ENCODE results near the gene RCN1. TPM values are rescaled to one million over a fixed set of nuclear protein-coding genes. Genes with fewer than 3 reads are reported as not detected.

The RCN1 gene
- total and polyA plus RNA-seq, 2 of the 8 experiments (the other 6 are each of a cell fraction or from before 2014, with no cell fraction given) = 45.1 to 123 TPM

- no peak overlapping the region for H3K18ac ChIP-seq (ENCODE audit: extremely low read depth, low read length)
- H2AFZ ChIP-seq (ENCODE audit: low read length) = no peak overlapping the region
- H3K4me2 ChIP-seq (ENCODE audit: insufficient read depth in 1 of 2, low read depth in 2 of 2, low read length in 2 of 2) = no peak overlapping the region
- no peak overlapping the region for H2BK20ac ChIP-seq (ENCODE audit: low read length)
- no peaks in the 10 kb centered on the region for H3K23me2 ChIP-seq (ENCODE audit: low read depth, low read length)
- H3K4me3 ChIP-seq (ENCODE audit: extremely low read depth in 1 of 4, insufficient read depth in 2 of 4, low read depth in 3 of 4, low read length in 4 of 4) = no peak overlapping the region
- no peaks in the 10 kb centered on the region for H3K79me2 ChIP-seq (ENCODE audit: control insufficient read depth in 1 of 2, insufficient read depth in 2 of 2, low read length in 2 of 2)
- no peaks in the 10 kb centered on the region for H4K20me1 ChIP-seq (replicated peaks in 1 of 2; ENCODE audit: control insufficient read depth in 1 of 2, insufficient read depth in 2 of 2, low read length in 2 of 2)
- H3K4me1 ChIP-seq (replicated peaks in 1 of 4; ENCODE audit: control insufficient read depth in 3 of 4, insufficient read depth in 4 of 4, low read length in 3 of 4) = peaks cover 4 to 13% (median 9%) of the 10 kb centered on the region in 4 experiments; a peak in 6 of 7 replicates
- no peak overlapping the region for H3K56ac ChIP-seq (replicated peaks; ENCODE audit: insufficient read length, low read depth, low read length)
- no peaks in the 10 kb centered on the region for H3K27me3 ChIP-seq (replicated peaks in 1 of 4; ENCODE audit: control insufficient read depth in 3 of 4, extremely low read depth in 1 of 4, insufficient read depth in 3 of 4, low read length in 3 of 4)
- no peak overlapping the region for H4K5ac ChIP-seq (ENCODE audit: insufficient read length, low read depth, low read length)
- no peak overlapping the region for H2BK15ac ChIP-seq (ENCODE audit: low read length)
- H4K8ac ChIP-seq (ENCODE audit: extremely low read depth, insufficient read depth, low read length) = no peak overlapping the region
- no peaks in the 10 kb centered on the region for H3K79me1 ChIP-seq (ENCODE audit: low read depth, low read length)
- H2BK120ac ChIP-seq (replicated peaks; ENCODE audit: low read depth, low read length) = no peak overlapping the region
- H3K4ac ChIP-seq (replicated peaks; ENCODE audit: insufficient read length, low read depth, low read length) = no peak overlapping the region
- WGBS, 2 experiments (ENCODE audit: extremely low coverage in 1 of 2, insufficient coverage in 1 of 2, insufficient read length in 1 of 2, insufficient replicate concordance in 2 of 2, low coverage in 1 of 2, low lambda C conversion rate in 2 of 2, missing lambda C conversion rate in 1 of 2) = 77% methylated on average over 4 of the region's 4 CpGs; no CpG with 5 or more reads in 1 of the 2 experiments
- no peak overlapping the region for H2BK5ac ChIP-seq (ENCODE audit: low read depth, low read length)
- ChIA-PET CTCF (ENCODE audit: partially characterized antibody) (interaction anchor here (0.6 to 14.6 kb wide), 17 partner anchors 9 to 1348 kb away, joined by 3 to 187 read pairs (median 3); no protein-coding TSS in a partner anchor), POLR2A (ENCODE audit: partially characterized antibody) (interaction anchor here (1.8 kb wide), 1 partner anchor 19 kb away, joined by 10 read pairs; the partner anchor contains the start of gene RCN1)
- DNase-seq (ENCODE audit: low read depth in 1 of 2, low spot score in 2 of 2) (no peak), FAIRE-seq (no peak)
- H3K36me3 ChIP-seq (ENCODE audit: control insufficient read depth in 2 of 4, insufficient read depth in 4 of 4, low read length in 3 of 4) = no peaks in the 10 kb centered on the region
- H2AK5ac ChIP-seq (ENCODE audit: low read depth, low read length) = no peak overlapping the region
- H3K23ac ChIP-seq (ENCODE audit: insufficient read length) = no peak overlapping the region
- no peak overlapping the region for H2BK12ac ChIP-seq (ENCODE audit: low read depth, low read length)
- H4K91ac ChIP-seq (replicated peaks; ENCODE audit: insufficient read length, low read length) = no peak overlapping the region
- no peak overlapping the region for H3K27ac ChIP-seq (ENCODE audit: low read depth, low read length)
- H3K14ac ChIP-seq (ENCODE audit: insufficient read length) = no peak overlapping the region
- H3K9ac ChIP-seq (replicated peaks in 1 of 4; ENCODE audit: extremely low read depth in 1 of 4, low read depth in 3 of 4, low read length in 3 of 4) = no peak overlapping the region
- no peaks in the 10 kb centered on the region for H3K9me3 ChIP-seq (ENCODE audit: insufficient read depth in 2 of 2, low read depth in 1 of 2, low read length in 1 of 2)
- TF ChIP-seq BCL11A (IDR thresholded peaks at IDR 0.05; ENCODE audit: low read depth in 2 of 2, low read length in 2 of 2) (no peak), RAD21 (IDR thresholded peaks at IDR 0.05 in 1 of 2, conservative IDR thresholded peaks at IDR 0.05 in 1 of 2; ENCODE audit: low read depth in 2 of 2, low read length in 2 of 2) (peak; percentile 19 to 35; a peak in 2 of 4 replicates), RNF2 (IDR thresholded peaks at IDR 0.05; ENCODE audit: borderline replicate concordance, low read depth, low read length, missing control alignments, poor library complexity, severe bottlenecking) (no peak), CTCF (IDR thresholded peaks at IDR 0.05; ENCODE audit: control extremely low read depth in 1 of 3, insufficient read depth in 1 of 3, low read depth in 1 of 3, low read length in 3 of 3) (peak in 2 of 3 experiments; percentile 35 to 58; a peak in 3 of 4 replicates)
Measured at GRCh38 chr11:32071811-32072210, 19.1 kb upstream of the RCN1 start.

Data from H1 (cell line).